SH-SY5Y (cell line): Measurements from ENCODE around the gene AGAP1.

Experiments
- GATA2 ChIP-seq: IDR thresholded peaks from 2 replicates; pipeline ENCODE4 v1.6.1; 2011; ENCODE audit warnings: mild to moderate bottlenecking, low read depth, low read length
- GATA3 ChIP-seq: IDR thresholded peaks from 2 replicates; pipeline ENCODE4 v1.6.1; 2011; ENCODE audit warnings: low read depth, mild to moderate bottlenecking, low read length, moderate library complexity

AGAP1 gene

GRCh38 chr2:235699576-235699975 is 205.7 kb downstream of the AGAP1 start:
- no peak for TF ChIP-seq GATA2
- TF ChIP-seq GATA3, result no peak

- TF ChIP-seq GATA3 (no peak), GATA2 (no peak)
Observed at GRCh38 chr2:235701206-235701981, 207.6 kb downstream of the AGAP1 start.

GRCh38 chr2:235702186-235702585 is 208.3 kb downstream of the AGAP1 start:
- TF ChIP-seq GATA3, result no peak
- no peak for TF ChIP-seq GATA2

GRCh38 chr2:235703711-235704295 is 210.0 kb downstream of the AGAP1 start:
- no peak for TF ChIP-seq GATA2
- no peak for TF ChIP-seq GATA3

- no peak for TF ChIP-seq GATA2
- no peak for TF ChIP-seq GATA3
Observed at GRCh38 chr2:235705296-235705695, 211.5 kb downstream of the AGAP1 start.

- TF ChIP-seq GATA3, result no peak
- no peak for TF ChIP-seq GATA2
Observed at GRCh38 chr2:235706506-235706905, 212.7 kb downstream of the AGAP1 start.

- TF ChIP-seq GATA2 (no peak), GATA3 (no peak)
Observed at GRCh38 chr2:235707411-235708096, 213.7 kb downstream of the AGAP1 start.

GRCh38 chr2:235709124-235709813 is 215.4 kb downstream of the AGAP1 start:
- TF ChIP-seq GATA3 (no peak), GATA2 (no peak)

- TF ChIP-seq GATA3, result no peak
- no peak for TF ChIP-seq GATA2
Observed at GRCh38 chr2:235709969-235710879, 216.4 kb downstream of the AGAP1 start.

GRCh38 chr2:235710933-235711332 is 217.1 kb downstream of the AGAP1 start:
- TF ChIP-seq GATA2 (no peak), GATA3 (no peak)

GRCh38 chr2:235711527-235711926 is 217.7 kb downstream of the AGAP1 start:
- TF ChIP-seq GATA3 (no peak), GATA2 (no peak)

GRCh38 chr2:235712176-235712575 is 218.3 kb downstream of the AGAP1 start:
- TF ChIP-seq GATA3 (no peak), GATA2 (no peak)

GRCh38 chr2:235713189-235713588 is 219.3 kb downstream of the AGAP1 start:
- TF ChIP-seq GATA3 (no peak), GATA2 (no peak)
